Hepatocyte (in vitro differentiated cells): Measurements from ENCODE around the gene TEDDM1.

Source experiments
- CTCF ChIP-seq: fragments of 200-600 bp; sonication (generic); IDR thresholded peaks from 2 replicates; pipeline ENCODE4 v1.5.1; 2016; ENCODE audit warnings: antibody characterized with exemption, mild to moderate bottlenecking; ENCODE audit not compliant: poor library complexity
- EZH2 ChIP-seq: fragments of 200-600 bp; sonication (generic); IDR thresholded peaks from 2 replicates; pipeline ENCODE4 v1.6.1; 2016; ENCODE audit warnings: antibody characterized with exemption, mild to moderate bottlenecking, borderline replicate concordance

- TF ChIP-seq CTCF (no peak), EZH2 (no peak)
These were observed 30.0 kb upstream of the TEDDM1 start for GRCh38 chr1:182430263-182431068.
